ENCODE measurements around the gene LIF.

LIF gene

GRCh38 chr22:30230330-30230729 is 16.2 kb downstream of the LIF start:
- no peak overlapping the region for H3K27ac ChIP-seq (ENCODE audit: low read depth, low read length)
- H3K36me3 ChIP-seq (ENCODE audit: control insufficient read depth, insufficient read depth, low read length): no peaks in the 10 kb centered on the region
- peaks cover 21% of the 10 kb centered on the region for H3K4me1 ChIP-seq (ENCODE audit: control insufficient read depth, insufficient read depth, low read length)
- no peaks in the 10 kb centered on the region for H3K9me3 ChIP-seq (ENCODE audit: control insufficient read depth, insufficient read depth, low read length)
- 0 out of 2 replicates have a peak, but pooled peaks cover 5% of the 10 kb centered on the region for H3K27me3 ChIP-seq (ENCODE audit: control insufficient read depth, insufficient read depth, low read length)
- H3K9ac ChIP-seq (ENCODE audit: low read depth, low read length): no peak overlapping the region
- H3K4me3 ChIP-seq (ENCODE audit: low read depth, low read length): no peak overlapping the region

- H3K4me1 ChIP-seq (ENCODE audit: control insufficient read depth, insufficient read depth, low read length): peaks cover 12% of the 10 kb centered on the region
- H3K9ac ChIP-seq (ENCODE audit: low read depth, low read length): no peak overlapping the region
- H3K27ac ChIP-seq (ENCODE audit: low read depth, low read length): no peak overlapping the region
- H3K36me3 ChIP-seq (ENCODE audit: control insufficient read depth, insufficient read depth, low read length): no peaks in the 10 kb centered on the region
- H3K27me3 ChIP-seq (ENCODE audit: control insufficient read depth, insufficient read depth, low read length): no peaks in the 10 kb centered on the region
- no peak overlapping the region for H3K4me3 ChIP-seq (ENCODE audit: low read depth, low read length)
- no peaks in the 10 kb centered on the region for H3K9me3 ChIP-seq (ENCODE audit: control insufficient read depth, insufficient read depth, low read length)
Measured at GRCh38 chr22:30228509-30229359, 17.8 kb downstream of the LIF start.

- peaks cover 9% of the 10 kb centered on the region for H3K4me1 ChIP-seq (ENCODE audit: control insufficient read depth, insufficient read depth, low read length)
- no peaks in the 10 kb centered on the region for H3K9me3 ChIP-seq (ENCODE audit: control insufficient read depth, insufficient read depth, low read length)
- H3K9ac ChIP-seq (ENCODE audit: low read depth, low read length): no peak overlapping the region
- no peak overlapping the region for H3K4me3 ChIP-seq (ENCODE audit: low read depth, low read length)
- H3K27ac ChIP-seq (ENCODE audit: low read depth, low read length): no peak overlapping the region
- H3K27me3 ChIP-seq (ENCODE audit: control insufficient read depth, insufficient read depth, low read length): no peaks in the 10 kb centered on the region
- no peaks in the 10 kb centered on the region for H3K36me3 ChIP-seq (ENCODE audit: control insufficient read depth, insufficient read depth, low read length)
Measured at GRCh38 chr22:30227438-30228228, 18.9 kb downstream of the LIF start.

GRCh38 chr22:30226192-30226832 is 20.2 kb downstream of the LIF start:
- Histone ChIP-seq H3K9me3 (ENCODE audit: control insufficient read depth, insufficient read depth, low read length) (no peaks in the 10 kb centered on the region), H3K27me3 (ENCODE audit: control insufficient read depth, insufficient read depth, low read length) (no peaks in the 10 kb centered on the region), H3K27ac (ENCODE audit: low read depth, low read length) (no peak overlapping the region), H3K4me1 (ENCODE audit: control insufficient read depth, insufficient read depth, low read length) (peaks cover 9% of the 10 kb centered on the region), H3K36me3 (ENCODE audit: control insufficient read depth, insufficient read depth, low read length) (no peaks in the 10 kb centered on the region), H3K9ac (ENCODE audit: low read depth, low read length) (no peak overlapping the region), H3K4me3 (ENCODE audit: low read depth, low read length) (no peak overlapping the region)

GRCh38 chr22:30225220-30225927 is 21.2 kb downstream of the LIF start:
- H3K9ac ChIP-seq (ENCODE audit: low read depth, low read length): no peak overlapping the region
- H3K27me3 ChIP-seq (ENCODE audit: control insufficient read depth, insufficient read depth, low read length): no peaks in the 10 kb centered on the region
- peaks cover 9% of the 10 kb centered on the region for H3K4me1 ChIP-seq (ENCODE audit: control insufficient read depth, insufficient read depth, low read length)
- H3K36me3 ChIP-seq (ENCODE audit: control insufficient read depth, insufficient read depth, low read length): no peaks in the 10 kb centered on the region
- no peak overlapping the region for H3K4me3 ChIP-seq (ENCODE audit: low read depth, low read length)
- H3K27ac ChIP-seq (ENCODE audit: low read depth, low read length): no peak overlapping the region
- H3K9me3 ChIP-seq (ENCODE audit: control insufficient read depth, insufficient read depth, low read length): no peaks in the 10 kb centered on the region

- Histone ChIP-seq H3K27ac (ENCODE audit: low read depth, low read length) (peak overlapping the region; percentile 48), H3K27me3 (ENCODE audit: control insufficient read depth, insufficient read depth, low read length) (no peaks in the 10 kb centered on the region), H3K4me3 (ENCODE audit: low read depth, low read length) (no peak overlapping the region), H3K9ac (ENCODE audit: low read depth, low read length) (no peak overlapping the region), H3K36me3 (ENCODE audit: control insufficient read depth, insufficient read depth, low read length) (no peaks in the 10 kb centered on the region), H3K9me3 (ENCODE audit: control insufficient read depth, insufficient read depth, low read length) (no peaks in the 10 kb centered on the region), H3K4me1 (ENCODE audit: control insufficient read depth, insufficient read depth, low read length) (peaks cover 9% of the 10 kb centered on the region)
Measured at GRCh38 chr22:30224161-30224857, 22.2 kb downstream of the LIF start.

- 0 out of 2 replicates have a peak, but pooled peaks cover under 1% of the 10 kb centered on the region for H3K4me1 ChIP-seq (ENCODE audit: control insufficient read depth, insufficient read depth, low read length)
- no peaks in the 10 kb centered on the region for H3K9me3 ChIP-seq (ENCODE audit: control insufficient read depth, insufficient read depth, low read length)
- no peak overlapping the region for H3K4me3 ChIP-seq (ENCODE audit: low read depth, low read length)
- no peak overlapping the region for H3K27ac ChIP-seq (ENCODE audit: low read depth, low read length)
- H3K9ac ChIP-seq (ENCODE audit: low read depth, low read length): no peak overlapping the region
- H3K27me3 ChIP-seq (ENCODE audit: control insufficient read depth, insufficient read depth, low read length): no peaks in the 10 kb centered on the region
- H3K36me3 ChIP-seq (ENCODE audit: control insufficient read depth, insufficient read depth, low read length): no peaks in the 10 kb centered on the region
Measured at GRCh38 chr22:30223303-30223702, 23.3 kb downstream of the LIF start.

GRCh38 chr22:30222321-30222720 is 24.2 kb downstream of the LIF start:
- H3K4me3 ChIP-seq (ENCODE audit: low read depth, low read length): no peak overlapping the region
- H3K36me3 ChIP-seq (ENCODE audit: control insufficient read depth, insufficient read depth, low read length): no peaks in the 10 kb centered on the region
- no peak overlapping the region for H3K27ac ChIP-seq (ENCODE audit: low read depth, low read length)
- no peaks in the 10 kb centered on the region for H3K27me3 ChIP-seq (ENCODE audit: control insufficient read depth, insufficient read depth, low read length)
- no peaks in the 10 kb centered on the region for H3K4me1 ChIP-seq (ENCODE audit: control insufficient read depth, insufficient read depth, low read length)
- H3K9me3 ChIP-seq (ENCODE audit: control insufficient read depth, insufficient read depth, low read length): no peaks in the 10 kb centered on the region
- no peak overlapping the region for H3K9ac ChIP-seq (ENCODE audit: low read depth, low read length)

- Histone ChIP-seq H3K4me1 (ENCODE audit: control insufficient read depth, insufficient read depth, low read length) (no peaks in the 10 kb centered on the region), H3K9ac (ENCODE audit: low read depth, low read length) (no peak overlapping the region)
Measured at GRCh38 chr22:30221121-30221992, 25.2 kb downstream of the LIF start.

More at GRCh38 chr22:30221121-30221992, 25.2 kb downstream of the LIF start:
- H3K27ac ChIP-seq (ENCODE audit: low read depth, low read length): no peak overlapping the region
- no peaks in the 10 kb centered on the region for H3K9me3 ChIP-seq (ENCODE audit: control insufficient read depth, insufficient read depth, low read length)
- no peaks in the 10 kb centered on the region for H3K27me3 ChIP-seq (ENCODE audit: control insufficient read depth, insufficient read depth, low read length)
- H3K4me3 ChIP-seq (ENCODE audit: low read depth, low read length): no peak overlapping the region
- H3K36me3 ChIP-seq (ENCODE audit: control insufficient read depth, insufficient read depth, low read length): no peaks in the 10 kb centered on the region

Measured in HUES48 (cell line).